ENCODE data around the gene FBXL20.

FBXL20 gene

GRCh38 chr17:39244600-39245570 lies 156.5 kb downstream of the FBXL20 start:
- DNase-seq, result peak; percentile 47 to 71

GRCh38 chr17:39244016-39244599 lies 157.3 kb downstream of the FBXL20 start:
- DNase-seq, result no peak

GRCh38 chr17:39243155-39243554 lies 158.3 kb downstream of the FBXL20 start:
- no peak for DNase-seq

GRCh38 chr17:39240631-39241030 lies 160.8 kb downstream of the FBXL20 start:
- no peak for DNase-seq

- no peak for DNase-seq
Observed at GRCh38 chr17:39239640-39240314, 161.6 kb downstream of the FBXL20 start.

GRCh38 chr17:39238311-39238972 lies 163.0 kb downstream of the FBXL20 start:
- DNase-seq, result peak in 1 of 2 donors; percentile 54

- DNase-seq, result no peak
Observed at GRCh38 chr17:39237586-39237985, 163.8 kb downstream of the FBXL20 start.

GRCh38 chr17:39236981-39237441 lies 164.4 kb downstream of the FBXL20 start:
- DNase-seq, result no peak

- no peak for DNase-seq
Observed at GRCh38 chr17:39236450-39236927, 164.9 kb downstream of the FBXL20 start.

- peak in 1 of 2 donors; percentile 82 for DNase-seq
Observed at GRCh38 chr17:39235555-39236449, 165.6 kb downstream of the FBXL20 start.

- DNase-seq, result peak in 1 of 2 donors; percentile 52
Observed at GRCh38 chr17:39231591-39232551, 169.6 kb downstream of the FBXL20 start.

GRCh38 chr17:39231091-39231561 lies 170.3 kb downstream of the FBXL20 start:
- no peak for DNase-seq

GRCh38 chr17:39230361-39230760 lies 171.1 kb downstream of the FBXL20 start:
- DNase-seq, result no peak

- DNase-seq, result no peak
Observed at GRCh38 chr17:39229274-39229913, 172.0 kb downstream of the FBXL20 start.

GRCh38 chr17:39227364-39227919 lies 174.0 kb downstream of the FBXL20 start:
- no peak for DNase-seq

- DNase-seq, result no peak
Observed at GRCh38 chr17:39225959-39226683, 175.3 kb downstream of the FBXL20 start.

- DNase-seq, result no peak
Observed at GRCh38 chr17:39225308-39225958, 176.0 kb downstream of the FBXL20 start, which contains the start of gene STAC2. Gene STAC2 (minus strand): TSS chr17:39225945. CDS start chr17:39225502, 443 bp downstream.

GRCh38 chr17:39224778-39225307 lies 176.6 kb downstream of the FBXL20 start:
- no peak for DNase-seq
